DMS79 (cell line): ENCODE measurements around the gene CC2D1A.
"Not testable (repeated sequence)": the region's sequence is repeated elsewhere in the genome, so short reads cannot be mapped to it uniquely, and the experiment has no call there.

ENCODE experiments used
- DNase-seq: peaks from one replicate; lab custom pipeline; 2025; lab: John Stamatoyannopoulos, UW

The CC2D1A gene

DNA sequence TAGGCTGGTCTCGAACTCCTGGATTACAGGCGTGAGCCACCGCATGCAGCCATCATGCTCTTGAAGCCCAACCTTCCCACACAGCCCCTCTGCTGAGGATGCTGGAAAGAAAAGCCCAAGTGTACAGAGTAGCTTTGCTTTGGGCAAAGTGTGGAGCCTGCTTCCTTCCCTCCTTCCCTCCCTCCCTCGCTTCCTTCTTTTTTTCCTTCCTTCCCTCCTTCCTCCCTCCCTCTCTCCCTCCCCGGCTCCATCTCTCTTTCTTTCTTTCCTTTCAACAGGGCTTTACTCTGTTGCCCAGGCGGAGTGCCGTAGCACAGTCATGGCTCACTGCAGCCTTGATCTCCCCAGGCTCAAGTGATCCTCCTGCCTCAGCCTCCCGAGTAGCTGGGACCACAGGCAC is 2.7 kb downstream of the CC2D1A start:
- no peak for DNase-seq

DNA sequence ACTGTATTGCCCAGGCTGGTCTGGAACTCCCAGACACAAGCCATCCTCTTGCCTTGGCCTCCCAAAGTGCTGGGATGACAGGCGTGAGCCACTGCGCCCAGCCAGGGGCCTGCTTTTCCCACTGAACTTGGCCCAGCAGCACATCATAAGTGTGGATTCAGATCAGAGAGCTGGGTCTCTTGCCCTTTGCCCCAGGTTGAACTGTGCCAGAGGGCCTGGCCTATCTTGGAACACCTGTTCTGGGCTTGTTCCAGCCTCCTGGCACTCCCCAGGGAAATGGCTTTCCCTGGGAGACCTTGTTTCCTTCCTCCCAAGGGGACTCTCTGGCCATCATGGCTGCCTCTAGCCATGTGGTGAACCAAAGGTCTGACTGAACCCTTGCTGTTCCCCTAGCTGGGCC is 3.4 kb downstream of the CC2D1A start:
- DNase-seq: no peak

DNA sequence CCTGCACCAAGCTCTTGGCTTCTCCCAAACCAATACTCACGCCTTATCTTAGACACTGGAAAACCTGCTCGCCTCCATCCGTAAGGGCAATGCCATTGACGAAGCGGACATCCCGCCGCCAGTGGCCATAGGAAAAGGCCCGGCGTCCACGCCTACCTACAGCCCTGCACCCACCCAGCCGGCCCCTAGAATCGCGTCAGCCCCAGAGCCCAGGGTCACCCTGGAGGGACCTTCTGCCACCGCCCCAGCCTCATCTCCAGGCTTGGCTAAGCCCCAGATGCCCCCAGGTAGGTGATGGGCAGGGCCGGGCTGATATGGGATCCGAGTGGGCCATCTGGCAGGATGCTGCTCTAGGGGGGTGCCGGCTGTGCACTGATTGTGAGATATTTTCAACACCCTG is 7.4 kb downstream of the CC2D1A start:
- no peak for DNase-seq

DNA sequence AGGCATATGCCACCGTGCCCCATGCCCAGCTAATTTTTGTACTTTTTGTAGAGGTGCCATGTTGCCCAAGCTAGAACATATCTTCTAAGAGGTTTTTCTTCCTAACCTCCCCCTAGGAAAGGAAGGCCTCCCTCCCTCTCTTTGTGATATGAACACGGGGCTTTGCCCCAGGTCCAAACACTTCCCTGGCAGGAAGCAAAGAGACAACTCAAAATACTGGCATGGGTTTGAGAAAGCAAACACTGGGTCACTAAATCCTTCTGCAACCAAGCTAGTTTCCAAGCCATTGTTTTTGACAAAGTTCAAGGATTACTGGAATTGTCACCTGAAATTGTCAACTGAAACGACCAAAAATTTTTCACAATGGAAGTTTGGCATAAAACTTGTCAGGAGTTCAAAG is 8.8 kb downstream of the CC2D1A start:
- no peak for DNase-seq

DNA sequence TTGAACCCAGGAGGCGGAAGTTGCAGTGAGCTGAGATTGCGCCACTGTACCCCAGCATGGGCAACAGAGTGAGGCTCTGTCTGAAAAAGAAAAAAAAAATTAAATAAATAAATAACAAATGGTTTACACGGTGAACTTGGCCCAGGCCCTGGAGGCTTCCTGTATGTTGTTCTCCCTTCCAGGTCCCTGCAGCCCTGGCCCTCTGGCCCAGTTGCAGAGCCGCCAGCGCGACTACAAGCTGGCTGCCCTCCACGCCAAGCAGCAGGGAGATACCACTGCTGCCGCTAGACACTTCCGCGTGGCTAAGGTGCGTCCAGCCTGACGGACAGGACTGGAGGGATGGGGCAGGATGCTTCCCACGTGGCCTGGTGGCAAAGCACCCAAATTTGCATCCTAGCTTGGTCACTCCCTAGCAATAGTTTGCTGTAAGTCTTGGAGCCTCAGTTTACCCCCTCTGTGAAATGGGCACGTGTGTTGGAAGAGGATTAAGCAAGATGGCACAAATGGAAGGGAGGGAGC is 11.9 kb downstream of the CC2D1A start:
- no peak for DNase-seq

DNA sequence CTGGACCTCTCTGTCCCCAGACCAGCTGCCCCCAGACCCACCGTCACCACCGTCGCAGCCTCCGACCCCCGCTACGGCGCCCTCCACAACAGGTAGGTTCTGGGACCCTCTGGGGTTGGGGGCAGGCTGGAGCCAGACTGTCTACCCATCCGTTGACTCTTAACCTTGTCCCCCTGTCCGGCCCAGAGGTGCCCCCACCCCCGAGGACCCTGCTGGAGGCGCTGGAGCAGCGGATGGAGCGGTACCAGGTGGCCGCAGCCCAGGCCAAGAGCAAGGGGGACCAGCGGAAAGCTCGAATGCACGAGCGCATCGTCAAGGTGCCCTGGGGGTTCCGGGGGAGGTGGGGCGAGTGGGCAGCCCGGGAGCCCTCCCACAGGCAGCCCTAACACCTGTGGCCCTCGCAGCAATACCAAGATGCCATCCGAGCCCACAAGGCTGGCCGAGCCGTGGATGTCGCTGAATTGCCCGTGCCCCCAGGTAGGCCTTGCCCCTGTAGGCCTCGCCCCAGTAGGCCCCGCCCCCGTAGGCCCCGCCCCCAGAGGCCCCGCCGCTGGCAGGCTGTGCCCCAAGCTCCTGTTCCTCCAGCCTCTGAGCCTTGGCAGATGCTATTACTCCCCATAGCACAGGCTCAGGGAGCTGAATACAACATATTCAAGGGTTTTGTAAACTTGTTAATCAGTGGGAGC is 12.9 kb downstream of the CC2D1A start:
- no peak for DNase-seq

DNA sequence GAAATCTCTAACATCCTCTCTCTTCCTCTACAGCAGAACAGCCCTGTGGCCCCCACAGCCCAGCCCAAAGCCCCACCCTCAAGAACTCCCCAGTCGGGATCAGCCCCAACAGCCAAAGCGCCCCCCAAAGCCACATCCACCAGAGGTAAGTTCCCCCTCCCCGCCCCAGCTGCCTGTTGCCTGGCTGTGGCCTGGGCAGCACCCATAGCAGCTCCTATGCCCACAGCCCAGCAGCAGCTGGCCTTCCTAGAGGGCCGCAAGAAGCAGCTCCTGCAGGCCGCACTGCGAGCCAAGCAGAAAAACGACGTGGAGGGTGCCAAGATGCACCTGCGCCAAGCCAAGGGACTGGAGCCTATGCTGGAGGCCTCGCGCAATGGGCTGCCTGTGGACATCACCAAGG is 14.5 kb downstream of the CC2D1A start:
- no peak for DNase-seq

DNA sequence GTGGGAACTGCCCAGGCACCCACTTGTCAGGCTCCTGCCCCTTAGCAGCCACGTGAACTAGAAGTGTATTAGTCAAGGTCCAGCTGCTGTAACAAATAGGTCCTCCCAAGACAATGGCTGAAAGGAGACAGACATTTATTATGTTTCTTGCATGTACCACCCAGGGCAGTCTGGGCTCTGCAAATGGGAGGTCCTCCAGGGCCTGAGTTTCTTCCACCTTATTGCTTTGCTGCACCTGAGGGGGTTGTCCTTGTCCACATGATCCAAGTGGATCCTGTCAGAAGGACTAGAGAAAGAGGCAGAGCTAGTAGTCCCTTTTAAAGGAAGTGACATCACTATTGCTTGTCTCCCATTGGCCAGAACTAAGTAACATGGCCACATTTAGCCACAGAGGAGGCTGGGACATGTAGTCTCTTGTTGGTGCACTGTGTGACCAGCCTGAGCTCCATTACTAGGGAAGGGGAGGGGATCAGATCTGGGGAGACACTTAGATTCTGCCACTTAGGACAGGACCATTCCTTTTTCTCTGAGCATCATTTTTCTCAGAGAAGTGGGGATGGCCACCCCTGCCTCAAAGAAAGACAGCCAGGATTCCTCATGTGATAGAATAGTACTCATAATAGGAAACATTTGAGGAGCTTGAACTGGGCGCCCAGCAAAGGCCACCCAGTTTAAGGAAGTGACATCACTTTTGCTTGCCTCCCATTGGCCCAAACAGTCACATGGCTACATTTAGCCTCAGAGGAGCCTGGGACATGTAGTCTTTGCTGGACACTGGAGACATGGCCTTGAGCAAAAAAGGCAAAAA is 15.1 kb downstream of the CC2D1A start:
- DNase-seq: no peak

DNA sequence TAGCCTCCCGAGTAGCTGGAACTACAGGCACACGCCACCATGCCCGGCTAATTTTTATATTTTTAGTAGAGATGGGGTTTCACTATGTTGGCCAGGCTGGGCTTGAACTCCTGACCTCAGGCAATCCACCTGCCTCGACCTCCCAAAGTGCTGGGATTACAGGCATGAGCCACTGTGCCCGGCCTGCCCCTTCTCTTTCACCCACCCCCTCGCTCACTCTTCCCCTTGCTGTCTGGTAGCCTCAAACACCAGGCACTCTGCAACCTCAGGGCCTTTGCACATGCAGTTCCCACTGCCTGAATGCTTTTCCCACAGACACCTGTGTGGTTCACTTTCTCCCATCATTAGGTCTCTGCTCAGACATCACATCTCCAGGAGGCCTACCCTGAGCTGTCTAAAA is 16.1 kb downstream of the CC2D1A start:
- DNase-seq: not testable (repeated sequence)

DNA sequence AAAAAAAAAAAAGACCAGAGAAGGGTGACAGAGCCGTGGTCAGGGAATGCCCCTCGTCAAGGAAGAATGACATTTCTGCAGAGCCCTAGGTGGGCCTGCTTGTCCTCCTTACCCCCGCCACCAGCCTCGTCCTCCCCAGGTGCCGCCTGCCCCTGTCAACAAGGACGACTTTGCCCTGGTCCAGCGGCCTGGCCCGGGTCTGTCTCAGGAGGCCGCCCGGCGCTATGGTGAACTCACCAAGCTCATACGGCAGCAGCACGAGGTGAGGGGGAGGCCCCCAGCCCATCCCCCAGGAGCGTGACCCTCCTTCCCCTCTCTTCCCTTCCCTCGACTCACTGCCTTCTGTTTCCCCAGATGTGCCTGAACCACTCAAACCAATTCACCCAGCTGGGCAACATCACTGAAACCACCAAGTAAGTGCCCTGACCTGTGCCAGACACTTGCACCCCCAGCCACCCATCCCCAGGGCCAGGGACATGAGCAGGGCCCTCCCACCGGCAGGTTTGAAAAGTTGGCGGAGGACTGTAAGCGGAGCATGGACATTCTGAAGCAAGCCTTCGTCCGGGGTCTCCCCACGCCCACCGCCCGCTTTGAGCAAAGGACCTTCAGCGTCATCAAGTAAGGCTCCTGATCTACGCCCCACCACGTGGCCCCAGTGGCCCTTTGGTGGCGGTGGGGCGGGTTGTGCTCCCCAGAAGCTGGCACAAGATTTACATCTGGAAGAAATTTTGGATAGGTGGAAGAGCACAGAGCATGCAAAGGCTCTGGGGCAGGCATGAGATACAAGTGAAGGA is 17.4 kb downstream of the CC2D1A start:
- DNase-seq: no peak

DNA sequence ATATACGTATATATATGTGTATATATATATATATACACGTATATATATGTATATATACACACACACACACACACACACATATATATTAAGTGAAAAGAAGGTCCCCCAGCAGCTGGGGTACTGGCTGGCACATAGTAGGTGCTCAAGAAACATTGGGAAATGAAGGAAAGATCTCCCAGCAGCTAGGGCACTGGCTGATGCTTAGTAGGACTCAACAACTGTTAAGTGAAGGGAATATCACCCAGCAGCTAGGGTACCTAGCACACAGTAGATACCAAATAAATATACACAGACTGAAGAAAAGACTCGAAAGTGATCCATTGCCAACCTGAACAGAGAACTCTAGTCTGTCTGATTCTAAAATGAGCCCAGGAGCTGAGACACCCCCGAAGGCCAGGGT is 20.0 kb downstream of the CC2D1A start:
- no peak for DNase-seq

DNA sequence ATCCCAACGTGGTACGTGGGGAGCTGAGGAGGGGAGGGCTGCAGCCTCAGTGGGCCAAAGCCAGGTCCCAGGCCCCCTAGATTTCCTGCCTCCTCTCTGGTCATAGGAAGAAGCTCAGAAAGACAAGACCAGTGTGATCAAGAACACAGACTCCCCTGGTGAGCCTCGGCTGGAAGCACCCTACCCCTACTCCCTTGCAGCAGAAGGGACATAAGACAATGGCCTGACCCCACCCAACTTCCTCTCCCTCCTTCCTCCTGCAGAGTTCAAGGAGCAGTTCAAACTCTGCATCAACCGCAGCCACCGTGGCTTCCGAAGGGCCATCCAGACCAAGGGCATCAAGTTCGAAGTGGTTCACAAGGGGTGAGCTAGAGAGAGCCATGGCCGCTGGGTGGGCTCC is 20.7 kb downstream of the CC2D1A start:
- DNase-seq: no peak

DNA sequence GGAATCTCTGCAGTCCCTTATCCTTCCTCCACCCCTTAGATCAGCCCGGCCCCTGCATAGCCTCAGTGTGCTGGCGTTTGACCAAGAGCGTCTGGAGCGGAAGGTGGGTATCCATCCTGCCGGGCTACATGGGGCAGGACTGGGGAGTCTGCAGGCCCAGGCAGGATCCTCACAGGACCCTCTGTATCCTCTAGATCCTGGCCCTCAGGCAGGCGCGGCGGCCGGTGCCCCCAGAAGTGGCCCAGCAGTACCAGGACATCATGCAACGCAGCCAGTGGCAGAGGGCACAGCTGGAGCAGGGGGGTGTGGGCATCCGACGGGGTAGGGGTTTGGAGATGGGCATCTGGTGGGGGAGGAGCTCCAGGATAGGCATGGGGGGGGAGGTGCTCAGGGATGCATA is 23.3 kb downstream of the CC2D1A start:
- no peak for DNase-seq

DNA sequence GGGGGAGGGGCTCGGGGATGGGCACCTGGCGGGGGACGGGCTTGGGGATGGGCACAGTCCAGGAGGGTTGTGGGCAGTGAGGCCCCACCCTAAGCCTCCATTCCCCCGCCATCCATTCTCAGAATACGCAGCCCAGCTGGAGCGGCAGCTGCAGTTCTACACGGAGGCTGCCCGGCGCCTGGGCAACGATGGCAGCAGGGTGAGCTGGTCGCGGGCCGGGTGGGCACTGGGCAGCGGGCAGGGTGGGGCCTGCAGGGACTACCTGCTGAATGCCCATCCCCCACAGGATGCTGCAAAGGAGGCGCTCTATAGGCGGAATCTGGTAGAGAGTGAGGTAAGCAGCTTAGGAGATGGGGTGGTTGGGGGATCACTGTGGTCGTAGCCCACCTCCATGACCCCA is 24.0 kb downstream of the CC2D1A start:
- no peak for DNase-seq

DNA sequence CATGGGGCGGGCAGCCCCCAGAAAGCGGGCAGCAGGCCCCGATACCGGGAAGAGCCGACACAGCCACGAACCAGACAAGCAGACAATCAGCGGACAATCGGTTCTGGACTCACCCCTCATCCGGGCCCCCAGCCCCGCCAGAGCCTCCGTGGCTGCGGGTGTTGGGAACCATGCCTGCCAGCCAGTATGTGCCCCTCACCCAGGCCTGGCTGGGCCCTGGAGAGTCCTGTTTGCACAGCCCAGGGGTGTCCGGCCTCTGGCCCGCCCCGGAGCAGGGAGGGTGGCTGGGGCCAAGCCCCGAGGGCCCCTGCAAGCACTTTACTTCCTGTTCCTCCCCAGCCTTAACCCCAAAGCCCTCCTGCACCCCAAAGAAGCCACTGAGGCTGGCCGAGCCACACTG is 24.4 kb downstream of the CC2D1A start:
- DNase-seq: no peak

DNA sequence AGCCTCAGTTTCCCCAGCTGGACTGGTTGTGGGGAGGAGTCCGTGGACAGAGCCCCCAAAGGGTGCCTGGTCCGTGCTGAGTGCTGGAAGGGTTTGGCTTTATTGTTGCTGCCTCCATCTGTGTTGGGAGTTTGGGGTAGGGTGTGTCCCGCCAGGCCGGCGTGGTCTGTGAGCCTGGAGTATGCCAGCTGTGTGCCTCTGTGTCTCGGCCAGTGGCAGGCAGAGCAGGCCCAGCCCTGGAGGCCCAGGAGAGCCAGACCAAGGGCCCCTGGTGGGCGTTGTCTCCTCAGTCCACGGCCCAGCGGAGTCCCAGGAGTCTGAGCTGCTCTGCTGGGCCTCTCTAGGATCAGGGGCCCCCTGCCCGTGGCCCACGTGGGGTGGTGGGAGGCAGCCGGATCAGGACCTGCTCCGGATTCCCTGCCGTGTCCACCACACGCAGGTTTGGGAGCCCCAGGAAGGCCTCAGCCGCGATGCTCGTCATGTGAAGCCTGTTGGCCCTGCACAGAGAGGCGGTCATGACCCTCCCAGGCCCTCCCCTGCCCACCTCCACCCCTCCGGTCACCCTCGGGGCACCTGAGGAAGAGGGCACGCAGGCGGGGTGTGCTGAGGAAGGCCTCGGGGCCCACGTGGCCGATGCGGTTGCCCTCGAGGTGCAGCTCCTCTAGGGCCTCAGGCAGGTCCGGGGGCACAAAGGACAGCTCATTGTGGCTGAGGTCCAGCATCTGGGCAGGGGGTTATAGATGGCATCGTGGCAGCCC is 25.6 kb downstream of the CC2D1A start:
- DNase-seq: no peak

DNA sequence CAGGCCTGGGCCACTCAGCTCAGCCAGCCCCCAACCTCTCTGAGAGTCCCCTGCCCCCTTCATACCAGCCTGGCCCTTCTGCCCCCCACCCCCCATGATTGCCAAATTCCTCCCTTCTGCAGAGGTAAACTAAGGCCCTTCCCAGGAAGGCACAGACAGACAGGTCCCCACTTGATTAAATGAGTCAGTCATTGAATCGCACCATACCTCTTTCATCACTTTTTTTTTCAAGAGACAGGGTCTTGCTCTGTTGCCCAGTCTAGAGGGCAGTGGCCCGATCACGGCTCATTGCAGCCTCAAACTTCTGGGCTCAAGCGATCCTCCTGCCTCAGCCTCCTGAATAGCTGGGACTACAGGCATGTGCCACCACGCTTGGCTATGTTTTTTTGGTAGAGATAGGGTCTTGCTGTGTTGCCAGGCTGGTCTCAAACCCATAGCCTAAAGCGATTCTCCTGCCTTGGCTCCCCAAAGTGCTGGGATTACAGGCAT is 26.2 kb downstream of the CC2D1A start:
- DNase-seq: no peak

DNA sequence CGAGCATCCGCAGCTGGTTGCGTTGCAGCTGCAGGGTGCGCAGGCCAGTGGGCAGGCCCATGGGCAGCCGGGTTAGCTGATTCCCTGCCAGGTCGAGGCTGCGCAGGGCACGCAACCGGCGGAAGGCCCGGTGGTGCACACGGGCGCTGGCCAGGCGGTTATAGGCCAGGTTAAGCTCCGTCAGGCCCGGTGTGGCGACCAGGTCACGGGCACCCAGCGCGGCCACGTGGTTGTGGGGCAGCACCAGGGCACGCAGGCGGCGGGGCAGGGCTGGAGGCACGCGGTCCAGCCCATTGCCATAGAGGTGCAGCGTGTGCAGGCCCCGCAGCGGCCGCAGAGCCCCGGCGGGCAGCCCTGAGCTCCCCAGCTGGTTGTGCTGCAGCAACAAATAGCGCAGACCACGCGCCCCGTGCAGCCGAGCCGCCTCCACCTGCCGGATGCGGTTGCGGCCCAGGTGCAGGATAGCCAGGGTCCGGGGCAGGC is 27.0 kb downstream of the CC2D1A start:
- no peak for DNase-seq

DNA sequence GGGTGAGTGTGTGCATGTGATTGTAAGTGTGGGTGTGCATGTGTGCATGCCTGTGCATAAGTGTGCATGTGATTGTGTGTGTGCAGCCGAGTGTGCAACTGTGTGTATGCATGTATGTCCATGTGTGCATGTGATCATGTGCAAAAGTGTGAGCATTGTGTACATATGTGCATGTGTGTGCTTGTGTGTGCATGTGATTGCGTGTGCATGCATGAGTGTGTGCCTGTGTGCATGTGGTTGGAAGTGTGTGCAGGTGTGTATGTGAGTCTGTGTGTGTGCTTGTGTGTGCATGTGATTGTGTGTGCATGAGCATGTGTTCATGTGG is 28.7 kb downstream of the CC2D1A start:
- no peak for DNase-seq

DNA sequence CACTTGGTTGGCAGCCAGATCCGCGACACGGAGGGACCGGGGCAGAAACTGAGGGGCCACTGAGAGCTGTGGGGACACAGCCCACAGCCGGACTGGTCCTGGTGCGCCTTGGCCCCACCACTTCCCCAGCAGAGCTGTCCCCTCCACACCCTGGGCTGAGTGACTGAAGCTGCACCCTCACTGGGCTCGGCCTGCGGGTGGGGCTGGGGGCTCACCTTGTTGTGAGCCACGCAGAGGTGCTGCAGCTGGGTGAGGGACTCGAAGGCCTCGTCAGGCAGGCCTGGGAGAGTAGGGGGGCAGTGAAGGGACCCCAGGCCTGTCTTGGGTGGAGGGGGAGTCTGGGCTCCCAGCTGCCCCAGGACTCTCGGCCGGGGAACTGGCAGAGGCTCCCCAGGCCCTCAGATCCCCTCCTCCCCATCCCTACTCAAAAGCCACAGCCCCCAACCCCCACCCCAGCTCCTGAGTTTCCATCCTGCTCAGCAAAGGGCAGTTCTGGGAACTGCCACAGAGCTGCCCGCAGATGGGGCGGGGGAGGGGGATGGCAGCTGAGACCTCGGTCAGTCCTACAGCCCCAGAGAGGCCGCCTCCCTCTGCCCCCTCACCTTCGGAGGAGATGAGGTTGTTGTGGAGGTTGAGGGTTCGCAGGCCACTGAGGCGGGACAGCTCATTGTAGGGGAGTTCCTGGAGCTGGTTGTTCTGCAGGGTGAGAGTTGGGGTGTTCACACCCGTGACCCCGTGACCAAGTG is 29.9 kb downstream of the CC2D1A start:
- DNase-seq: no peak
